Stomach (tissue), 9 donors: ENCODE results near the gene ZFP92. TPM values are rescaled to one million over a fixed set of nuclear protein-coding genes. Genes with fewer than 3 reads are reported as not detected.

Source experiments
- DNase-seq, 2 donors: peaks; one replicate each; pipeline versions ENCODE4 v3.0.0 to v3.0.0-alpha.2; 2013 to 2019
- H3K27ac ChIP-seq, 5 donors: fragments of 200-600 bp in 4 of 5; sonication (generic) in 4 of 5; one replicate each; pipeline ENCODE4 v1.5.1; 2013 to 2019; ENCODE audit warnings: mild to moderate bottlenecking in 1 of 5, moderate library complexity in 1 of 5
- H3K27me3 ChIP-seq, 3 donors: fragments of 200-600 bp; sonication (generic); one replicate each; pipeline ENCODE4 v1.5.1; 2017 to 2019; ENCODE audit warnings: mixed run types in 1 of 3
- H3K36me3 ChIP-seq, 4 donors: fragments of 200-600 bp; sonication (generic); 1 replicate in 3 of 4; 2 replicates in 1 of 4; pipeline ENCODE4 v1.5.1; 2016 to 2019
- H3K4me1 ChIP-seq, 4 donors: fragments of 200-600 bp; sonication (generic); one replicate each; pipeline ENCODE4 v1.5.1; 2016 to 2019
- H3K4me3 ChIP-seq, 4 donors: fragments of 200-600 bp; sonication (generic) in 3 of 4; one replicate each; pipeline ENCODE4 v1.5.1; 2016 to 2019; ENCODE audit warnings: mild to moderate bottlenecking in 1 of 4
- H3K9me3 ChIP-seq, 4 donors: fragments of 200-600 bp; sonication (generic); one replicate each; pipeline ENCODE4 v1.5.1; 2016 to 2019
- CTCF ChIP-seq, 7 experiments: fragments of 450-650 bp in 4 of 7; fragments of 200-600 bp in 3 of 7; sonication (generic) in 3 of 7; IDR thresholded peaks; one replicate each; pipeline ENCODE4 v1.5.1; 2016 to 2019; ENCODE audit warnings: antibody characterized with exemption in 7 of 7, control low read depth in 2 of 7, mild to moderate bottlenecking in 1 of 7
- EP300 ChIP-seq: sonication (generic); formaldehyde crosslinking; IDR thresholded peaks from one replicate; pipeline ENCODE4 v1.6.1; 2017; ENCODE audit warnings: antibody characterized with exemption
- POLR2A ChIP-seq, 4 donors: fragments of 450-650 bp; IDR thresholded peaks; one replicate each; pipeline ENCODE4 v1.6.1; 2016; ENCODE audit warnings: antibody characterized with exemption in 4 of 4, control low read depth in 2 of 4, mild to moderate bottlenecking in 1 of 4, moderate library complexity in 1 of 4
- POLR2AphosphoS5 ChIP-seq, 3 donors: sonication (generic); formaldehyde crosslinking; IDR thresholded peaks; one replicate each; pipeline ENCODE4 v1.6.1; 2016; ENCODE audit warnings: antibody characterized with exemption in 3 of 3
- WGBS, 5 donors: extraction: QIAGEN DNeasy Blood & Tissue Kit in 3 of 5; methylation state at CpG; one replicate each; pipeline versions ENCODE4 v1.1.5 to v1.1.7; 2013 to 2018; 5-methylcytosine and 5-hydroxymethylcytosine counted together
- intact Hi-C: fragments of 100-400 bp; cut with DNase I; formaldehyde crosslinking; loops from one replicate; pipeline ENCODE4 v1.15.1; 2023; ENCODE audit warnings: low total_unique reads
- polyA plus RNA-seq, 3 donors: library from polyadenylated mRNA; stranded (reverse); fragments of 200-250 nt; gene quantifications; one replicate each; pipeline ENCODE4 v1.2.3, GENCODE V29; 2013
- total RNA-seq, 5 donors: library from RNA; depleted of rRNA; stranded (reverse); fragments of >200 nt; gene quantifications; one replicate each; pipeline versions ENCODE4 v1.1.0 to v1.2.3, GENCODE V29; 2014 to 2016
- donor health status: healthy with polysubstance abuse.
- donor health status: Bipolar disorder and iron deficiency.
- donor health status: healthy.

The ZFP92 gene
- total and polyA plus RNA-seq, 8 donors, result under 0.01 to 0.92 (median 0.31) TPM; not detected in 3

DNA sequence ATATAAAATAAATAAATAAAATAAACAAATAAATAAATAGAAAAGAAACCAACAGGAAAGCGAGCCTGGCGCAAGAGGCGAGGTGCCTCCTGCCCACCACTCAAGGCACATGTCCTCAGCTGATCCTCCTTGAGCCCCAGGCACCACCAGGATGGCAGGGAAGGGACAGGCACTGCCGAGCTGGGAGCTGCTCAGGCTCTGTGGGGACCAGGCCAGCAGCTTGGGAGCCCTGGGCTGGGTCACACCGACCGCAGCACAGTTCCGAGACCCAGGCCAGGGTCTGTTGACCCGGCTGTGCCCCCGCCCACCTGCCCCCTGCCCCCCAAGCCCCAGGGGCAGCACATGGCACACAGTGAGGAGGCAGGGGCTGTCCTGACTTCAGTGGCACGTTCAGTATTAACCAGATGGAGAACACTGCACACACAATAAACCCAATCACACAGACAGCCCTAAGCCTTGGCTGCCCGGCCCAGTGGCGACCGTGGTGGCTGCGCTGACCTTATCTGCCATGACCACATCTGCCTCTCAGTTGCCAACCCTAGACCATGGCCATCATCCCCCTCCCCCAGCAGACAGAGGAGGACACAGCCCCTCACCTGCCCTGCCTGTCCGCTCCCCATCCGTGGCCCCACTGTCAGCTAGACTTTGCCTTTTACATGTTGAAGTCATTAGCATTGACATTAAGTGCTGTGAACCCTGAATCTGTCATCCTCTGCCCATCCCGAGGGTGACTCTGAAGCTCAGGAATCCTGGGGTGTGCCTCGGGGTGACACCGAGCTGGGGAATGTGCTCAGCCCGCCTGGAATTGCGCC, 37.5 kb downstream of the ZFP92 start:
- Histone ChIP-seq H3K9me3 (no peaks in the 10 kb centered on the region), H3K36me3 (peaks cover 0 to 41% (median 27%) of the 10 kb centered on the region in 4 donors), H3K4me1 (no peaks in the 10 kb centered on the region), H3K4me3 (no peak overlapping the region), H3K27ac (no peak overlapping the region), H3K27me3 (peaks cover 0 to 5% (median 0%) of the 10 kb centered on the region in 3 donors)
- intact Hi-C loops, result no loop called here
- DNase-seq, result no peak
- 85 to 97% (median 92%) methylated on average over 17 to 21 of the region's 21 CpGs for whole genome bisulfite sequencing, 5 donors
- no peak for TF ChIP-seq POLR2A (IDR thresholded peaks at IDR 0.05)
- TF ChIP-seq EP300, result no peak
- no peak for TF ChIP-seq POLR2AphosphoS5 (IDR thresholded peaks at IDR 0.05)
- TF ChIP-seq CTCF (IDR thresholded peaks at IDR 0.05), result no peak

- intact Hi-C loops, result no loop called here
- Histone ChIP-seq H3K4me1 (no peaks in the 10 kb centered on the region), H3K9me3 (no peaks in the 10 kb centered on the region), H3K27ac (no peak overlapping the region), H3K27me3 (peaks cover 0 to 5% (median 0%) of the 10 kb centered on the region in 3 donors), H3K4me3 (no peak overlapping the region), H3K36me3 (peaks cover 0 to 48% (median 35%) of the 10 kb centered on the region in 4 donors)
- DNase-seq, result no peak
- TF ChIP-seq CTCF (IDR thresholded peaks at IDR 0.05) (no peak), EP300 (no peak), POLR2A (IDR thresholded peaks at IDR 0.05) (no peak), POLR2AphosphoS5 (IDR thresholded peaks at IDR 0.05) (no peak)
- WGBS, 5 donors, result 71 to 93% (median 87%) methylated on average over 6 to 15 of the region's 15 CpGs
These were observed 38.3 kb downstream of the ZFP92 start for GRCh38 chrX:153449368-153450113.

DNA sequence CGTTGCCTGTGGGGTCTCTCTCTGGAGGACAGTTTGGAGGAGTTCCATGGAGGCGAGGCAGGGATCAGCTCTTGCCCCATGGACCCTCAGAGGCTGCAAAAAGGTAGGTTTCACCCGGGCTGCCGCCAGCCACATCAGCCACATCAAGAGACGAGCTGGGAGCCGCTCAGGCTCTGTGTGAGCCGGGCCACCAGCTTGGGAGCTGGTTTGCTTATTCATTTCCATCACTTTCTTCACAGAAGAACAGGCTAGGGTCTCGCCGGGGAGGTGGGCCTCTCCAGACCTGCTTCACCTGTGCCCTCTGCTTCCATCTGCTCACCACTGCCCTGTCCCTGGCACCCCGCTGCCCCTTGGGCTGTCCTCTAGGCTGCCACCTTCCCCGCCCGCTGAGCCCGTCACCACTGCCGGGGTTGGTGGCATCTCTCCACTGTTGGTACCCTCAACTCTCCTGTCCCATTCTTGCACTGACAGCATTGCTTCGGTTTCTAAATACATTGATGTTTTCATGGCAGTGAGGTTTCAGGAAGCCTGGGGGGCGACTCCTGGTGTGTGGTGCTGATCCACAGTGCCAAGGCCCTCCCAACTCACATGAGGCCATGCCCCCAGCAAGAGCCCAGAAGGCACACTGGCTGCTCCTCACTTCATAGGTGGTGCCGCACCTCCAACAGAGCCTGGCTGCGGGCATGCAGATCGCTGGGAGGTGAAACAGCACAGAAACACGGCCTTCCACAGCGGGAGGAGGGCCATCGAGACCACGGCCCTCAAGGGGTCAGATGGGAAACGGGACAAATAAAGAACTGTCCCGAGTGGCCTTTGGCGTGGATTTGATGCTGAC, 39.1 kb downstream of the ZFP92 start:
- DNase-seq, result no peak
- Histone ChIP-seq H3K4me3 (no peak overlapping the region), H3K36me3 (peaks cover 0 to 56% (median 43%) of the 10 kb centered on the region in 4 donors), H3K27ac (no peak overlapping the region), H3K4me1 (no peaks in the 10 kb centered on the region), H3K9me3 (no peaks in the 10 kb centered on the region), H3K27me3 (no peaks in the 10 kb centered on the region)
- intact Hi-C loops, result no loop called here
- no peak for TF ChIP-seq EP300
- 82 to 98% (median 96%) methylated on average over 13 to 26 of the region's 26 CpGs for WGBS, 5 donors

DNA sequence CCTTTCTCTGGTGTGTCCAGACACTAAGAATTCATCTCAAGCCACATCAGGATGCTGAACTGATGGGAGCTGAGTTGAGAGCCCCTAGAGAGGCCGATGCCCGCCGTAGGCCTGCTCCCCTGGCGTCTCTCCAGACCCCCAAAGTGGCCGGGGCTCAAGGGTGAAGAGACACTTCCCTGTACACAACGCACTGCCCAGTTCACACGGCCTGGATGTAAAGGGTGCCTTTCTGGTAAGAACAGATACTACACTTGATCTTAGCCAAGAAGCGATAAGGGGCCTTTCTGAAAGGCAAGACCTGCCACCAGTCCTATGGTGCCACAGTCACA, 39.6 kb downstream of the ZFP92 start:
- no peaks in the 10 kb centered on the region for H3K27me3 ChIP-seq
- H3K9me3 ChIP-seq, result no peaks in the 10 kb centered on the region
- intact Hi-C loops, result no loop called here
- no peak overlapping the region for H3K27ac ChIP-seq
- no peak for TF ChIP-seq CTCF (IDR thresholded peaks at IDR 0.05)
- H3K4me3 ChIP-seq, result no peak overlapping the region
- no peaks in the 10 kb centered on the region for H3K4me1 ChIP-seq
- H3K36me3 ChIP-seq, result peaks cover 0 to 62% (median 49%) of the 10 kb centered on the region in 4 donors
- WGBS, 5 donors, result 85 to 92% (median 90%) methylated on average over 6 to 8 of the region's 8 CpGs
- DNase-seq, result no peak
